ENCODE measurements around the gene LMAN2.

DNA sequence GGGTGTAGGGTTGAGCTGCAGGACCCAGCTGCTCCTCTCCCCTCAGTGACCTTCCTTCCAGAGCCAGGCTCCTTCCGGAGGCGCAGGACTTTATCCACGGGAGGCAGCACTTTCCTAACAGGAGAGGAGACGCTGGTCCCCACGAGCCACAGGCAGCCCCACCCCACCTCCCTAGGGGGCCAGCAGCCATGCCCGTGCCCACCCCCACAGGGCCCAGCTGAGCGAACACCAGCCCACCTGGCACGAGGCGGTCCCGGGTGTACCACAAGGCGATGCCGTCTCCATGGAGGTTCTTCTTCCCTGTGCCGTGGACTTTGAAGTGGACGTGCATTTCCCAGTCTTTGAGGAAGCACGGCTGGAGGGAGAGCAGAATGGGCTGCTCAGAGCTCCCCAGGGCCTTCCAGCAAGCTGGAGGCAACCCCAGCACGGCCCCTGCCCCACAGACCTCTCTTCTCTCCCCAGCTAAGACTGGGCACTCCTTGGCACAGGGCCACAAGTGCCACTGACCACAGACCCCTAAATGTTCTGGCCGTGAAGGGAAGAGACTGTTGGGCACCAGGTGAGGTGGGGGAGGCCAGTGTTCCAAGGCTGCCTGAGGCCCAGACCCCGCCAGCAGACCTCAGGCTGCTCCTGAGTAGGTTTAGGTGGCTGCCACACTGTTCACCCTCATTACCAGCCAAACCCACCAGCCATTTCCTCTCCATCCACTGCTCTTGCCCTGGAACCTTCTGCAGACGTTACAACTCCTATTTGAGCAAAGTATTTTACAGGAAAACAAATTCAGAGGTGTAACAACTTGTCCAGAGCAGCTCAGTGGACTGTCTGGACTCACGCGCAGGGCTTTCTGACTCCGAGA is 13.0 kb downstream of the LMAN2 start:
- TF ChIP-seq, protein P1, sequence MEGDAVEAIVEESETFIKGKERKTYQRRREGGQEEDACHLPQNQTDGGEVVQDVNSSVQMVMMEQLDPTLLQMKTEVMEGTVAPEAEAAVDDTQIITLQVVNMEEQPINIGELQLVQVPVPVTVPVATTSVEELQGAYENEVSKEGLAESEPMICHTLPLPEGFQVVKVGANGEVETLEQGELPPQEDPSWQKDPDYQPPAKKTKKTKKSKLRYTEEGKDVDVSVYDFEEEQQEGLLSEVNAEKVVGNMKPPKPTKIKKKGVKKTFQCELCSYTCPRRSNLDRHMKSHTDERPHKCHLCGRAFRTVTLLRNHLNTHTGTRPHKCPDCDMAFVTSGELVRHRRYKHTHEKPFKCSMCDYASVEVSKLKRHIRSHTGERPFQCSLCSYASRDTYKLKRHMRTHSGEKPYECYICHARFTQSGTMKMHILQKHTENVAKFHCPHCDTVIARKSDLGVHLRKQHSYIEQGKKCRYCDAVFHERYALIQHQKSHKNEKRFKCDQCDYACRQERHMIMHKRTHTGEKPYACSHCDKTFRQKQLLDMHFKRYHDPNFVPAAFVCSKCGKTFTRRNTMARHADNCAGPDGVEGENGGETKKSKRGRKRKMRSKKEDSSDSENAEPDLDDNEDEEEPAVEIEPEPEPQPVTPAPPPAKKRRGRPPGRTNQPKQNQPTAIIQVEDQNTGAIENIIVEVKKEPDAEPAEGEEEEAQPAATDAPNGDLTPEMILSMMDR (IDR thresholded peaks at IDR 0.05) = no peak
- no peak for TF ChIP-seq POLR2A (IDR thresholded peaks at IDR 0.05)
